Umbilical cord (tissue), 2 donors: ENCODE results near the gene PLEKHB2. TPM values are rescaled to one million over a fixed set of nuclear protein-coding genes. Genes with fewer than 3 reads are reported as not detected.
A peak's percentile ranks its signal among the peaks of the same experiment; 100 is the strongest.
"Not testable (repeated sequence)": the region's sequence is repeated elsewhere in the genome, so short reads cannot be mapped to it uniquely, and the experiment has no call there.

Experiments used
- DNase-seq: peaks from one replicate; pipeline ENCODE4 v3.0.0-alpha.2; 2015; ENCODE audit warnings: low spot score
- total RNA-seq: library from RNA; depleted of rRNA; stranded (reverse); fragments of >200 nt; gene quantifications from one replicate; pipeline ENCODE4 v1.2.3, GENCODE V29; 2014; ENCODE audit warnings: low replicate concordance; ENCODE audit not compliant: insufficient read depth

Gene PLEKHB2
- total RNA-seq: 54.7 TPM

GRCh38 chr2:131105156-131105949 is at the start of gene PLEKHB2:
PLEKHB2 (plus strand) TSS chr2:131105336; CDS start chr2:131120942, 15,606 bp downstream.
- DNase-seq: peak; percentile 94

GRCh38 chr2:131056204-131056931 is 48.8 kb upstream of the PLEKHB2 start:
- no peak for DNase-seq

GRCh38 chr2:131056932-131057287 is 48.2 kb upstream of the PLEKHB2 start:
- DNase-seq: no peak

GRCh38 chr2:131058214-131058843 is 46.8 kb upstream of the PLEKHB2 start:
- DNase-seq: no peak

GRCh38 chr2:131058920-131059319 is 46.2 kb upstream of the PLEKHB2 start:
- no peak for DNase-seq

- no peak for DNase-seq
Observed at GRCh38 chr2:131063501-131064283, 41.4 kb upstream of the PLEKHB2 start.

- no peak for DNase-seq
Observed at GRCh38 chr2:131064589-131065512, 40.3 kb upstream of the PLEKHB2 start.

GRCh38 chr2:131067465-131068125 is 37.5 kb upstream of the PLEKHB2 start:
- DNase-seq: peak; percentile 65

- DNase-seq: not testable (repeated sequence)
Observed at GRCh38 chr2:131068172-131068571, 37.0 kb upstream of the PLEKHB2 start.

- not testable (repeated sequence) for DNase-seq
Observed at GRCh38 chr2:131075578-131075977, 29.6 kb upstream of the PLEKHB2 start.

- DNase-seq: no peak
Observed at GRCh38 chr2:131076707-131077106, 28.4 kb upstream of the PLEKHB2 start.

- DNase-seq: no peak
Observed at GRCh38 chr2:131077182-131077846, 27.8 kb upstream of the PLEKHB2 start.

GRCh38 chr2:131077966-131078365 is 27.2 kb upstream of the PLEKHB2 start:
- DNase-seq: no peak

GRCh38 chr2:131079931-131080330 is 25.2 kb upstream of the PLEKHB2 start:
- not testable (repeated sequence) for DNase-seq

- no peak for DNase-seq
Observed at GRCh38 chr2:131081190-131081589, 23.9 kb upstream of the PLEKHB2 start.

- DNase-seq: no peak
Observed at GRCh38 chr2:131085646-131086045, 19.5 kb upstream of the PLEKHB2 start.

- DNase-seq: no peak
Observed at GRCh38 chr2:131092458-131093005, 12.6 kb upstream of the PLEKHB2 start.

GRCh38 chr2:131093006-131093695 is 12.0 kb upstream of the PLEKHB2 start, which contains the start of gene FAM168B:
FAM168B (minus strand) TSS chr2:131093460; CDS start chr2:131082646, 10,814 bp downstream.
- peak; percentile 92 for DNase-seq
